Renal cortex interstitium (tissue), 11 donors: ENCODE data around the gene RMND5B. TPM values are rescaled to one million over a fixed set of nuclear protein-coding genes. Genes with fewer than 3 reads are reported as not detected.
A peak's percentile ranks its signal among the peaks of the same experiment; 100 is the strongest.
"Not testable (repeated sequence)": the region's sequence is repeated elsewhere in the genome, so short reads cannot be mapped to it uniquely, and the experiment has no call there.

ENCODE experiments used
- DNase-seq, 11 donors: peaks; one replicate each; pipeline ENCODE4 v3.0.0-alpha.2; 2013; ENCODE audit warnings: low read depth in 9 of 11, low spot score in 4 of 11; ENCODE audit errors: extremely low read depth in 1 of 11
- polyA plus RNA-seq, 3 donors: library from polyadenylated mRNA; unstranded; fragments of 120-200 nt; gene quantifications; one replicate each; pipeline ENCODE4 v1.2.1, GENCODE V29; 2013; ENCODE audit not compliant: insufficient read length in 3 of 3

Gene RMND5B
- polyA plus RNA-seq, 3 donors: 30.2 to 34.9 (median 34.0) TPM

DNA sequence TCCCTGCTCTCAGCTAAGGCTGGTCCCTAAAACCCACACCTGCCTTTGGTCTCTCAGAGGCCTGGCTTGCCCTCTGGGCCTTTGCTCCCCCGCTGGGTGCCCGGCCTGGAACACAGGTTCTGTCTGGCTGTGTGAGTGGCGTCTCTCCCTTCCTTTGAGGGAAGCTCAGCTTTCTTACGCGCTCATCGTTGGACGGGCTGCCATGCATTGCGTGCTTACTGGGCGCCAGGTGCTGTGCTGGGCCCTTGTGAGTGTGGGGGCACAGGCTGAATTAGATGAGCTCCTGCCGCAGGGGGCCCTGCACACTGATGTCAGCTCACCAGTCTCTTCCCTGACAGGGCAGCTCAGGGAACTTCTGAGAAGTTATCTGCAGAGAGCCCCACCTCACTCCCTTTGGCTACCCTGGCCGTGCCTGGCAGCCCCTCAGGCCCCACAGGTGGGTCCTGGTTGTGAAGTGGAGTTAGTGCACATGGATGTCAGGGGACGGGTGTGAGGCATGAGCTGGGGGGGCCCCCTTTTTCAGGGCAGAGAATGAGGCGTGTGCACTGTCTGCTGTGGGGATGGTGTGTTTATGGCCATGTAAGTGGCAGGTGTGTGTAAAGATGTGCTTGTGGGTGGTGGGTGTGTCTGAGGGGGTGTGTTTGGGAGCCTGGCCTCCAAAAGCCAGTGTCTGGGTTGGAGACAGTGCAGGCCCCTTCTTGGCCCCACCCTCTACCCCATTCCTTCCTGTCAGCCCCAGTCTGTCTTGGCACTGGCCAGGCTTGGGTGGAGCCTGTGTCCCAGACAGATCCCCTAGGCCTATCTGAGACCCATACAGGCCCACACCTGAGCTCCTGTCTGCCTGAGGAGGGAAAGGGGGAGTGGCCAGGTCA is 7.5 kb upstream of the RMND5B start:
- no peak for DNase-seq

DNA sequence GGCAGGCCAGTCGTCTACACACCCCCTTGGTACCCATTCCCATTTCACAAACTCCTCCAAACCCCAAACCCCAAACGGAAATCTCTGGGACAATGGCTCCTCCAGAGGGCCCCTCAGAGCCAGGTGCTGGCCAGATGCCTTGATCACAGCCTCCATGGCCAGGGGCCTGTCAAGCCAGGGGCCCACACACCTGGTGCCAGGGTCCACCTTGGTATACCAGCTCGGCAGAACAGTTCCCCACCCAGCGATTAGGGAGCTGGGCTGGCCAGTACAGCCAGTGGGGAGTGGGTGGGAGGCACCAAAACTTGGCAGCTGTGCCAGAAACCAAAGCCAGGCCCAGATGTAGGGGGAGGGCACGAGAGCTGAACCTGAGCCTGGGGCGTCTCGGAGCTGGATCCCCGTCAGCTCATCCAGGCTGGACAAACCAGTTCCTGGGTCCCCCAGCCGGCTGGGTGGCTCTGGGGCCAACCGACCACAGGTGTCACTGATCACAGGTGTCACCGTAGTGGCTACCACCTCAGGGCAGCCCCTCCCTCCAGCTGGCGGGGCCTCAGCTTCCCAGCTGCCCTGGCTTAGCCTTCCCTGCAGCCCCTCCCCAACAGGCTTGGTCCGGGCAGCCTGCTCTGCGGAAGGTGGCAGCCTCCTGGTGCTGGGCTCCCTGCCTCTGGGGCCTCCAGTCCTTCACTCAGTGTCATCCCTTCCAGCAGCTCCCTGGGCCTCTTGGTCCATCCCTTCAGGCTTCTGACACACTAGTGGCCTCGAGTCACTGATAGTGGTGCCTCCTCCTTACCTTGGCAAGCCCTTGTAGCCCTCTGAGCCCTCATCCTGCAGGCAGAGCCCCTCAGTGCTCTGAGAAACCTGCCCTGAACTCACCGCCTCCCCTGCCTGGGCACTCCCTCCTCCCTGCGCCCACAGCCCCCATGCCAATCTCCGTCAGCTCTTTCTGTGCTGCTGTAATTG is 6.6 kb upstream of the RMND5B start:
- no peak for DNase-seq

DNA sequence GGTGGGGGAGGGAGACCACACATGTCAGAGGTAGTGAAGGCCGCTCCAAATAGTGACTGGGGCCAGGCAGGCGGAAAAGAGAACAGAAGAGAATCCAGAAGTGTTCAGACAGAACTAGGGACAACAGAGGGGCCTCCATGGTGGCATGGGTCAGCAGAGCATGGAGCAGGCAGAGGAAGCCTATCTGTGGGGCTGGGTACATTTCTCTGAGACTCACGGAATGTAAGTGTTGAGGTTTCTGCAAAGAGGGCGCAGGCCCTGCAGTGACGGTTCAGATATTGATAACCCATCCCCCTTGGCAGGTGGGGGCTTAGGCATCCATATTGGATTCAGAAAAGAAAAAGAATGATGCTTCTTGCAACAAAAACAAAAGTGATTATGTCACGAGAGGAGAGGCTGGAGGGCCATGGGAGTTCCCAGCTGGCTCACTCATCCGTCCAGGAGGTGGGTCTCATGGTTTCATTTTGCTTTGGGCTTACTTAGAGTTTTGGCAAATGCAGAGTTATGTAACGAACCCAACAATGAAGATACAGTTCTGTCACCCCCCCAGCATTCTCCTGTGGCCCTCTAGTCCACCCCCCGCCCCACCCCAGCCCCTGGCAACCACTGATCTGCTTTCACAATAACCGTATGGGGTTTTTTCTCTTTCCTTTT is 5.4 kb upstream of the RMND5B start:
- no peak for DNase-seq

DNA sequence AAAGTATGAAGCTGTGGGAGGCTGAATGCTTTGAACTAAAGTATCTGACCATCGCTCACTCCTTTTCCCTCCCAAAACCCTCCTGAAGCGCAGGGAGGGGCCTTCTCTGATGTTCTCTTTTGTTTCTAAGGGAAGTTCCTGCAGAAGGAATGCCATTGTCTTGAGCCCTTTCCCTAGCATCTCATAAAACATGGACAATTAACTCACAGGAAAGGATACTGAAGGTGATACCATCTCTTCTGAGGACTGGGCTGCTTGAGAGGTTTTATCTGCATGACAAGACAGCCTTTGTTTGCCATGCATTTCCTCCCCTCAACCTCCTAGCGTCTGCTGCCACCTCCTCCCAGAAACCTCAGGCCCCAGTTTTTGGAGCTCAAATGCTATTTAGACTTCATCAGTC is 4.3 kb upstream of the RMND5B start:
- no peak for DNase-seq

DNA sequence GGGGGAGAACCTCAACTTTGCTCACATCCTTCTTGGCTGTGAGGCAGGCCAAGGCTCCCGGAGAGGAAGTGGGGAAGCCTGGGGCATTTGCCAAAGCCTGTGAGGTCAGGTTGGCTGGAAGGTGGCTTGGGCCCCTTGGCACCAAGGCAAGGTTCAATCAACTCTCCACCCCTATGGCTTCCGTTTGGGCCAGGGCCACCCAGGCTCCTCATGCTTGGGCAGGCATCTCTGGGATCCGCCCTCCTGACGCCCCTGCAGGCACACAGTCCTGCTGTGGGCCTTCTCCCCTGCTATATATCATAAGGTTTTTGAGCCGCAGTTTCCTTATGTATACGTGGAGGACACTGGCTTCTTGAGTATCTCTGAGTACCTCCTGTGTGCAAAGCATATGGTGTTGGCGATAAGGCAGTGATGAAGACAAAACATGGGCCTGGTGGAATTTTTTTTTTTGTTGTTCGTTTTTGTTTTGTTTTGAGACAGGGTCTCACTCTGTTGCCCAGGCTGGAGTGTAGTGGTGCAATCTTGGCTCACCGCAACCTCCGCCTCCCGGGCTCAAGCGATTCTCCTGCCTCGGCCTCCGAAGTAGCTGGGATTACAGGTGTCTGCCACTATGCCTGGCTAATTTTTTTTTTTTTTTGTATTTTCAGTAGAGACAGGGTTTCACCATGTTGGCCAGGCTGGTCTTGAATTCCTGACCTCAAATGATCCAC is 3.4 kb upstream of the RMND5B start:
- not testable (repeated sequence) for DNase-seq

DNA sequence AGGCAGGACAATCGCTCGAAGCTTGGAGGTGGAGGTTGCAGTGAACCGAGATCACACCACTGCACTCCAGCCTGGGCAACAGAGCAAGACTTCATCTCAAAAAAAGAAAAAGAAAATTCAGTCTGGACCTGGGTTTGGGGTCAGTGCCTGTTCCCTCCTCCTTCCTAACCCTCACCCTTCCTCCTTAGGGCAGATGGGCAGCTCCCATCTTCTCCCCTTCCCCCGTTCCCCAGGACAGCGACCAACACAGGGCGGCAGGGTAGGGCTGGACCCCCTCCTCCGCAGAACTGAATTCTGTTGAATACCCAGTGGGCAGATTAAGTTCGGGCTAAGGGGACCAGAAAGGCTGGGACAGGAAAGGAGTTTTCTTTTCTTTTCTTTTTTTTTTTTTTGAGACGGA is 1.5 kb upstream of the RMND5B start:
- DNase-seq: no peak

DNA sequence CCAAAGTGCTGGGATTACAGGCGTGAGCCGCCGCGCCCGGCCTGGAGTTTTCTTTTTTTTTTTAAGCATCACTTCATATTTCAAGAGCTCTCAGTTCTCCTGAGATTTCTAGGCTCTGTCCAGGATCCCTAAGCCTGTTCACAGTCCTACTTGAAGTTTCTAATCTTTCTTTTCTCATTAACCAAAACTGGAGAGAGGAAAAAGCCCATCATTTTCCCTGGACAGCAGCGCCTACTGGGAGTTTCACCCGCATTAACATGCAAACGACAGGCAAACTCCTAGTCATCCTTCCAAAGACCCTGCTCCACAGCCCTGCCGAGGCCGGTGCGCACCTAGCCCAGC is 609 bp upstream of the RMND5B start:
- not testable (repeated sequence) for DNase-seq

DNA sequence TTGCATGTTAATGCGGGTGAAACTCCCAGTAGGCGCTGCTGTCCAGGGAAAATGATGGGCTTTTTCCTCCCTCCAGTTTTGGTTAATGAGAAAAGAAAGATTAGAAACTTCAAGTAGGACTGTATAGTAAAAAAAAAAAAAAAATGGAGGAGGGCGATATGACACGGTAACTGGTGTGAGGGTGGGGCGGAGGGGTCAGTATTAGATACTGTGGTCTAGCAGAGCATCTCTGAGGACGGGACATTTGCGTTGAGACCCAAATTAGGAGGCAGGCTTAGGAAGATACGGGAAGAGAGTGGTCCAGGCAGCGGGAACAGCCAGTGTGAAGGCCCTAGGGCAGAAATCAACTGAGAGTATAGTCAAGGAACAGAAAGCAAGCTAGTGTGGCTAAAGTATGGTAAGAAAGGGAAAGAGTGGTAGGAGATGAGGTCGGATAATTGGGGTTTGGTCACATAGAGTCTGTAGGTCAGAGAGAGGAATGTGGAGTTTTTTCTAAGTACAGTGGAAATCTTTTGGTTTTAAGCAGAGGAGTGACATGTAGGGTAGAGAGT is 707 bp downstream of the RMND5B start:
- DNase-seq: no peak

DNA sequence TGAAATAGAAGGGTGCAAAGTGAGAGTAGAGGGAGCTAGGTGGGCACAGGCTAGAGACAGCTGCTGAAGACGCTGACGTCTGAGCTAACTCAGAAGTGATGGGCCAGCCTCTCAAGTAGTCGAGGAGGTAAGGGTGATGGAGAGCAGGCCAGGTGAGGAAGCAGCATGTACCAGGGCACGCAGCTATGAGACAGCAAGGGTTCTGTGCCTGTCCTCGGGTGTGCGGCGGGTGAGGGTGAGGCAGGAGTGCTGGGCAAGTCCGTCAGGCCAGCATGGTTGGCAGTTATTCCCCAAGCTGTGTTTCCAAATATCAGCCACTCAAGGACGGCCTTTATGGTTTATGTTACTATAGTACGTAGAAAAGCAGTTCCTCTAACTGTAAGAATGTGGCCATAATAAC is 6.2 kb downstream of the RMND5B start:
- no peak for DNase-seq

DNA sequence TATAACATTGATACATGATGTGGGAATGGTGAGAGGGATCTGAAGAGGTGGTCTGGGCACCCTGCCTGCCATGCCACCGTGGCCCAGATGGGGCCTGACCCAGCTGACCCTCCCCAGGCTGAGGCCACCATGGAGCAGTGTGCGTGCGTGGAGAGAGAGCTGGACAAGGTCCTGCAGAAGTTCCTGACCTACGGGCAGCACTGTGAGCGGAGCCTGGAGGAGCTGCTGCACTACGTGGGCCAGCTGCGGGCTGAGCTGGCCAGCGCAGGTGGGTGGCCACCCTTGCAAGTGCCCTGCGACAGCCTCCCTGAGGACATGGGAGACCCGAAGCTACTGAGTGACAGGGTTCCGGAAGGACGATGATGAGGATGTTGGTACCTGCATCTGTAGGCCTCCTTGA is 7.2 kb downstream of the RMND5B start:
- no peak for DNase-seq

DNA sequence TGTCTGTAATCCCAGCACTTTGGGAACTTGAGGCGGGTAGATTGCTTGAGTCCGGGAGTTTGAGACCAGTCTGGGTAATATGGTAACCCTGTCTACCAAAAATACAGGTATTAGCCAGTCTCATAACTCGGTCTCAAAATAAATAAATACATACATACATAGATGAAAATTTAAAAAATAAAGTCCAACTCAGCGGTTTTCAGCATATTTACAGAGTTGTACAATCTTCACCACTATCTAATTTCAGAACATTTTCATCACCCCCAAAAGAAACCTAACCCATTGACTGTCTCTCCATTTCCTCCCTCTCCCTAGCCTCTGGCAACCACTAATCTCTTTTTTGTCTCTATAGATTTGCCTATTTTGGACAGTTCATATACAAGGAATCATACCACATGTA is 10.7 kb downstream of the RMND5B start:
- DNase-seq: no peak

DNA sequence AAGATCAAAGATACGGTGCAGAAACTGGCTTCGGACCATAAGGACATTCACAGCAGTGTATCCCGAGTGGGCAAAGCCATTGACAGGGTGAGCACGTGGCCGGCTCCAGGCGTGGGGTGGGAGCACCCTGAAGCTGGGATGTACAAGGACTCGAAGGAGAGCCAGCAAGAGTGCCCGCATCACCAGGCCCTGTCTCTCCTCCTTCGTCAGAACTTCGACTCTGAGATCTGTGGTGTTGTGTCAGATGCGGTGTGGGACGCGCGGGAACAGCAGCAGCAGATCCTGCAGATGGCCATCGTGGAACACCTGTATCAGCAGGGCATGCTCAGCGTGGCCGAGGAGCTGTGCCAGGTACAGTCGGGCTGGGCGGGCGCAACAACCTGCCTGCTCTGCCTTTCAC is 11.8 kb downstream of the RMND5B start:
- no peak for DNase-seq

DNA sequence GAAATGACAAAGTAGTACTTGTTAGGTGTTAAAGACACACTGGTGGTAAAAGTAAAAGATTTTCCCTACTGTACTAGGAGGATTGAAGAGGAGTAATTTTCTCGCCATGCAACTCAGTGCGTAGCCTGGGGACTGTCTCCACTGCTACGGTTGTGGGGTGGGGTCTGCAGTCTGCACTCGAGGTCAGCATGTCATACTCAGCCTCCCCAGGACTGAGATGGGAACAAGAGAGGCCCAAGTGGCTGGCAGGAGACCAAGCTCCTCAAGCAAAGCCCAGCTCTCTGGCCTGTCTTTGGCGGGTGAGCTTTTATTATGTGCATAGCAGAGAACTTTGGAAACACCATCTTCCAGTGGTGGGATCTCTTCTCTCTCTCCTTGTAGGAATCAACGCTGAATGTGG is 12.4 kb downstream of the RMND5B start:
- DNase-seq: no peak

DNA sequence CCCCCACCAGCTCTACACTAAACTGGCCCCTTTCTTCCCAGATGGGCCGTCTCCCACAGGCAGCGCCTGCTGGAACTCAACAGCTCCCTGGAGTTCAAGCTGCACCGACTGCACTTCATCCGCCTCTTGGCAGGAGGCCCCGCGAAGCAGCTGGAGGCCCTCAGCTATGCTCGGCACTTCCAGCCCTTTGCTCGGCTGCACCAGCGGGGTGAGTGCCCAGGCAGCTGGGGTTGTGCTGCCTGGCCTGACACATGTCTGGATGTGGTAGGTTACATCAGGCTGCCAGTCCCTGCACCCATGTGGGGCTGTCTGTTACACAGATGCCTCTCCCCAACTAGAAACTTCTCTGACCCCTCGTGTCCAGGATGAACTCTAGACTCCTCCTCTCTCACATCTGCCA is 13.1 kb downstream of the RMND5B start:
- DNase-seq: peak in 2 of 11 donors; percentile 53 to 65

DNA sequence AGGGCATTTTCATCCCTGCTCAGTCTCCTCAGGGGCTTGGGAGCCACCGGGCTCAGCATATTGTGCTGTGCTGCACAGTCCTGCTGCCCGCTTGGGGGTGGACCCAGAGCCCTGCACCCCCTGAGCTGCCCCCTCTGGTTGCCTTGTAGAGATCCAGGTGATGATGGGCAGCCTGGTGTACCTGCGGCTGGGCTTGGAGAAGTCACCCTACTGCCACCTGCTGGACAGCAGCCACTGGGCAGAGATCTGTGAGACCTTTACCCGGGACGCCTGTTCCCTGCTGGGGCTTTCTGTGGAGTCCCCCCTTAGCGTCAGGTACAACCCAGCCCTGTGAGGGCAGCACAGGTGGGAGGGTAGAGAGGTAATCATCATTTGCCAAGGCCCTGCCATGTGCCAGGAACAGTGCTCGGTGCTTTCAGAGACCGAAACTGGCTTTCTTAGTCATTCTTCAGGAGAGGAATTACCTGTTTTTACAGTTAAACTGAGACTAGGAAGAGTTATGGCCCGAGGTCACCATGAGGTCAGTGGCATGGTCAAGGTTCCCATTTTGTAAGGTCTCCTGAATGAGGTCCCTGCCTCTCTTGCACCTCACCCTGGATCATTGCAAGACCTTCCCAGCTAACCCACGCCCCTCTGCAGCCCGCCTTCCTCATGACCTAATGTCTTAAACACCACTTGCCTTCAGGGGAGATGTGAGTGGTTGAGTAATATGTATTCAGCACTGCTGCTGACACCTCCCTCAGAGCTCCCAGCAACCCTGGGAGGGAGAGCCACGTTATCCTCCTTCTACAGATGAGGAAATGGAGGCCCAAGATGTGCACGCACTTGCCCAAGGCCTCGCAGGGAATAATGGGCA is 15.4 kb downstream of the RMND5B start:
- DNase-seq: no peak

DNA sequence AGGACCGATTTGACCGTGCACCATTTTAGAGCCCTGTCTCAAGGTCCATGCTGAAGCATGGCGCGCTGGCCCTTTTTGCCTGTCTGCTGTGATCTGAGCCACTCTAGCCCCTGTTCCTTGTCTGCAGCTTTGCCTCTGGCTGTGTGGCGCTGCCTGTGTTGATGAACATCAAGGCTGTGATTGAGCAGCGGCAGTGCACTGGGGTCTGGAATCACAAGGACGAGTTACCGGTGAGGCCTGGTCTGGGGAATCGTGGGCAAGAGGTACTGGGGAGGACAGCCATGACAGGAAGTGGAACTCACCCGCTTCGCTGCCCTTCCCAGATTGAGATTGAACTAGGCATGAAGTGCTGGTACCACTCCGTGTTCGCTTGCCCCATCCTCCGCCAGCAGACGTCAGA is 16.6 kb downstream of the RMND5B start:
- no peak for DNase-seq

DNA sequence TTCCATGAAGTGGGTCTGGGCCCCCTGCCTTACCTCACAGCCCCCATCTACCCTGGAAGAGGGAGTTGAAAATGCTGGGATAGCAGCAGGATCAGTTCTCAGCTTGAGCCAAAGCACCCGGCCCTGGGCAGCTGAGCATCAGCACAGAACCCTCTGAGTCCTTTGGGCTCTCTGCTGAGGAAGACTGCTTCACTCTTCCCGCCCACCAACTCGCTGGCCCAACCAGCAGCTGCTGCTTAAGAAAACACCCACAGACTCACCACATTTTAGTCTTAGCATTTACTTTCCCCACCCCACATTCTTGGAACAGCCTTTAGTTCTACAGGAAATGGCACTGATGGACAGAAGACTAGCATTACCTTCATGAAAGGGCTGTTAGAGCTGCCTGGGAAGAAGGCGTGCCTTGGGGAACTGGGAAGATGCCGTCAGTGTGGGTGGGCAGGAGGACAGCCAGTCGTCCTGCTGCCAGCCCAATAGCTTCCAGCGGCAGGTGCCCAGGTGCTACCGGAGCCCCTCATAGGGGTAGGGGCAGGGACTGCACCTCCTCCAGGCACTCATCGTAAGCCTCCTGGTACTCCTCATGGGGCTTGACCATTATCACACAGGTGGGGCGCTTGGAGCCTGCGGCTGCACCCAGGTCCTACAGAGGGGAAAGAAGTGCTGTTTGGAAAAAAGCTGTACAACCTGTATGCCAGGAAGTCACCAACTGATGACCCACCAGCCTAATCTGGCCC is 18.6 kb downstream of the RMND5B start:
- DNase-seq: no peak
